Measurements from ENCODE around the gene CERS6.
"Not testable (repeated sequence)": the region's sequence is repeated elsewhere in the genome, so short reads cannot be mapped to it uniquely, and the experiment has no call there.

Gene CERS6

DNA sequence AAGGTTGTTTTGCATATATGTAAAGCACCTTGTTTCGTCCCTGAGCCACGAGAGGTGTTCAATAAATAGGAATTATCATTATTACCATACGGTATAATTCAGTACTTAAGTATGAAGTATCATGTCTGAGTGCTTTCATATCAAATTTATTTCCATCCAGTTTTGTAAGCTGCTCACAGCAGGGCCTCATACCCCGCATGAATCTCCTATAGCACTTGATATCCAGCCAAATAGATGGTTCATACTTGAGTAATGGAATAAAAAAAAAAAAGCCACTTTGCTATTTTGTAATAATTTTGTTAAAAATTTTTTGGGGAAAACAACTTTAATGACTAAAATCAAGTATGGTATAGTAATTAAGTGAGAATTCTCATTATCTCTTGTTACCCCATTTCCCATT, 185.6 kb downstream of the CERS6 start:
- DNase-seq (ENCODE audit: low read depth in 2 of 2) = no peak

DNA sequence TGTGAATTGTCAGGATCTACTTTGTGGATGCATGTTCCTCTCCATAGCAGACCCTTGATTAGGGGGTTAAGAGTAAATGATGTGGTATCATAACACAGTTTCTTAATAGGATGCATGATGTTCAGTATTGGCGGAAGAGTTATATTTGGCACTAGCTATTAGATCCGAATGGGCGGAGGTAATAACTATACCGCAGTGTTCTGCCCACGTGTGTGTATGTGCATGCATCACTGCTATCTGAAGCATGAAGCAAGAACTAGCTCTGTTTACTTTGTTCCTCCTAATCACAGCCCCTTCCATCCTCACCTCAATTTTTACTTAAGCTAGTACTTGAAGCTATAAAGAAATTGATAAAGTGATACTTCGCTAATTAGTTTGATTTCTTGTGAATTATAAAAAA, 186.8 kb downstream of the CERS6 start:
- DNase-seq (ENCODE audit: low read depth in 2 of 2) = no peak

GRCh38 chr2:168643979-168644378, 187.9 kb downstream of the CERS6 start:
- DNase-seq (ENCODE audit: low read depth in 2 of 2) = no peak

- no peak for DNase-seq (ENCODE audit: low read depth in 2 of 2)
Measured at GRCh38 chr2:168645696-168646338, 189.7 kb downstream of the CERS6 start.

GRCh38 chr2:168649105-168649504, 193.0 kb downstream of the CERS6 start:
- no peak for DNase-seq (ENCODE audit: low read depth in 2 of 2)

- DNase-seq (ENCODE audit: low read depth in 2 of 2) = no peak
Measured at GRCh38 chr2:168649562-168649961, 193.5 kb downstream of the CERS6 start.

DNA sequence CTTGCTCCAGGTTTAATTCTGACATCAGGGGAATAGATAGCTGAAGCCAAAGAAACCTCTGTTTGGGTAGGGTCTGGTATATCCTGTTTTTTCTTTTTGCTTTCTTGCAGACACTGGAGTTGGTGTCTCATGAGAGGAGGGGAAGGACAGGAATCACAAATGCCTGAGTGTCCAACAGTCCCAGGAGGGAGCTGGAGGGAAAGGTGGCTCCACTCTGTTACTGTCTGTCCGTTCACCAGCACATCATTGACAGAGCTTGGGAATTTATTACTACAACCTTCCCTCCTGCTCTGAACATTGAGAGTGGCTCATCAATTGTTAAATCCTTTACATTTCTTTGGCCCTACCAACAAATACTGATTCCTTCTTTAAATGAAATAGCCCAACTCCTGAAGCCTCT, 194.1 kb downstream of the CERS6 start:
- DNase-seq (ENCODE audit: low read depth in 2 of 2) = no peak

- no peak for DNase-seq (ENCODE audit: low read depth in 2 of 2)
Measured at GRCh38 chr2:168650781-168651180, 194.7 kb downstream of the CERS6 start.

DNA sequence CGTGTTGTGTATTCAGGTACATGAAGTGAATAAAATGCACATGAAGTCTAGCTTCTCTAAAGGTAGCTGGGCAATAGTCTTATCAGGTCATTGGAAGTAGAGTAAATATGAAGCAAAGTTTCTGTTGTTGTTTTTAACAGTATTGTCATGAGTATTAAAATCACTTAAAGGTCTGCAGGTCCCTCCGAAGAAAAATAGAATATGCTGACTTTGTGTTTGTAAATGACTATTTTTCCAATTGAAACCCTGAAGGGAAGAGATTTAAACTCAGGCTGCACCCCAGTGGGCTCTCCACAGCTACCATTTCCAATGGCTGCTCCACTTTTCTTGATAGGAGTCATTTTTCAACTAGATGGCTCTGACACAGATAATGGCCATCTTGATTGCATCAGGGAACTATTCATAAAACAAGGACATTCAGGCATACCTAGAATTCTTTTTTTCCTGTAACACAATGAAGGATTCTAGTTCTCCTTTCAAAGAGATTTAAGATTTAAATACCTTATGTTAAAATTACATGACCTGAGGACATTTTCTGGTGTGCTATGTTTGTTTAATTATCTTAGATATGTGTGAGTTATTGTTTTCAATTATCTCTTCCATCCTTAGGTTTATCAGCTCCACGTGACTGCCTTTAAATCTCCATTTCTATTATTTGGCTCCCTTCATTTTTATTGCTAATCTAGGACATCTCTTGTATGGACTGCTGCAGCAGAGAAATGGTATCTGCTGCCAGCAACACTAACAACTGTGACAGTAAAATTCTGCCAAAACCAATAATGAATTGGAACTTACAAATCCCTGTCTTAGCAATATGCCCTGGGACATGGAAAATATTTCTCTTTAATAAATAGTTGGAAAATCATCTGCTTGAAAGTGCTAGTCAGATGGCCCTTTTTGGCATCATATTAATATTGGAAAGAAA, 197.2 kb downstream of the CERS6 start:
- DNase-seq (ENCODE audit: low read depth in 2 of 2) = no peak

- DNase-seq (ENCODE audit: low read depth in 2 of 2) = no peak
Measured at GRCh38 chr2:168654705-168655104, 198.6 kb downstream of the CERS6 start.

GRCh38 chr2:168655207-168655606, 199.1 kb downstream of the CERS6 start:
- no peak for DNase-seq (ENCODE audit: low read depth in 2 of 2)

DNA sequence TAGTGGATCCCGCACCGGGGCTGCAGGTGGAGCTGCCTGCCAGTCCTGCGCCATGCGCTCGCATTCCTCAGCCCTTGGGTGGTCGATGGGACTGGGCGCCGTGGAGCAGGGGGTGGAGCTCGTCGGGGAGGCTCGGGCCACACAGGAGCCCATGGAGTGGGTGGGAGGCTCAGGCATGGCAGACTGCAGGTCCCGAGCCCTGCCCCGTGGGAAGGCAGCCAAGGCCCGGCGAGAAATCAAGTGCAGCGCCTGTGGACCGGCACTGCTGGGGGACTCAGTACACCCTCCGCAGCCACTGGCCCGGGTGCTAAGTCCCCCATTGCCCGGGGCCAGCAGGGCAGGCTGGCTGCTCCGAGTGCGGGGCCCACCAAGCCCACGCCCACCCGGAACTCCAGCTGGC, 201.3 kb downstream of the CERS6 start:
- not testable (repeated sequence) for DNase-seq (ENCODE audit: low read depth in 2 of 2)

DNA sequence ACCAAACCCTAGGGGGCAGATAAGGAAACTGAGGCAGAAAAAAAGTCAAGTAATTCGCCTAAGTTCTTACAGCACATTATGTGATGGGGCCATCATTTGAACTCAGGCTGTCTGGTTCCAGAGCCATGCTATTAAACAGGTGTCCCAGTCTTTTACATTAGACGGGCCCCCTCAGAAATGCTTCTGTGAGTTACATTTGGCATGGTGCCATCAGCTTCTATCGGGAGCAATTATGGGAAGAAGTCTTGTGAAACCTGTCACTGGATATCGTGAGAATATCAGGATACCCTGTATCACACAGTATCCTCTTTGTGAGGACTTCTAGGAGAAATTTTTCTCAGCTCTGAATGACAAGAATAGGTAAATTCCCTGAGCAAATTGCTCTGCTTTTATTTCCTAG, 202.6 kb downstream of the CERS6 start:
- no peak for DNase-seq (ENCODE audit: low read depth in 2 of 2)

- DNase-seq (ENCODE audit: low read depth in 2 of 2) = no peak
Measured at GRCh38 chr2:168660870-168661862, 205.1 kb downstream of the CERS6 start.

DNA sequence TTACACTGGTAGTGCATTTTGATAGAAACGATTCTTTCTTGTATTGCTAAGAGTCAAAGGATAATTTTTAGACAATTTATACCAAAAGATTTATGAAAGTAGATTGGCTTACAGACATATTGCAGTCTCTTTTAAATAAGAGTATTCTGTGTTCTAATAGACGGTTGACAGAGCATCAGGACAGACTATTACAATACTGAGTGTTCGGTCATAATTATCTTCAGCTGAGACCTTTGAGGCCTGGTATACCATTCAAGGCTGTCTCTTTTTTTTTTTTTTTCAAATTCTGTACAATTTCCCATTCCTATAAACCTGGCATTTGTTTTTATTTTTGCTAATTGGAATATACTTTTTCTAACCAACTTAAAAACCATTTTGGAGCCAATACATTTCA, 205.8 kb downstream of the CERS6 start:
- no peak for DNase-seq (ENCODE audit: low read depth in 2 of 2)

- no peak for DNase-seq (ENCODE audit: low read depth in 2 of 2)
Measured at GRCh38 chr2:168662651-168663208, 206.7 kb downstream of the CERS6 start.

DNA sequence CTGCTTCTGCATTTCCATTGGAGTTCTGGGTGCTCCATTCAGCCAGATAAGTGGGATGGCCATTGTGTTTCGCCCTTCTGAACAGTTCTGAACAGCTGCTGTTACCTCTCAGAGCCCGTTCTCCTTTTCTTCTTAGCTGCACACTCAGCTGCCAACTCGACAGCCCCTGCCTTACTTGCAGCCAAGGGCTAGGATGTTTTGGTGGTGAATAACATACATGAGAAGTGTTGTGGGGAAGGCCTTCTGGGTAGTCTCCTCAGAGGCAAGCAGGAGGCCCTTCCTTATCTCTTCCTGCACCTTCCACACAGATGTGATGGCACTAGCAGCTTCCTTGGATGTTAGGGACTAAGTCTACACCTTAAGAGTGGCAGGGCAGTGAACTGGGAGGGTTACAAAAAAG, 207.9 kb downstream of the CERS6 start:
- DNase-seq (ENCODE audit: low read depth in 2 of 2) = no peak

DNA sequence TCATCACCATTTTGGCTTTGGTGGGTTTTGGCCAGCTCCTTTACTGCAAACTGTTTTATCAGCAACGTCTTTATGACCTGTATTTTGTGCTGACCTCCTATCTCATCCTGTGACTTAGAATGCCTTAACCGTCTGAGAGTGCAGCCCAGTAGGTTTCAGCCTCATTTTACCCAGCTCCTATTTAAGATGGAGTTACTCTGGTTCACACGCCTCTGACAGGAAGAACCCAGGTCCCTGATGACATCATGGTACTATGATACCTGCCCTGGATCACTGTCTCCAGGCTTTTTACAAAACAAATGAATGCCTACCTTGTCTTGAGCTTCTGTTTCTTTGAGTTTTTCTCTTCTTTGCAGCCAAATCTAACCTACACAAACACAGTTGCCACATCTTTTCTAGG, 208.6 kb downstream of the CERS6 start:
- DNase-seq (ENCODE audit: low read depth in 2 of 2) = not testable (repeated sequence)

DNA sequence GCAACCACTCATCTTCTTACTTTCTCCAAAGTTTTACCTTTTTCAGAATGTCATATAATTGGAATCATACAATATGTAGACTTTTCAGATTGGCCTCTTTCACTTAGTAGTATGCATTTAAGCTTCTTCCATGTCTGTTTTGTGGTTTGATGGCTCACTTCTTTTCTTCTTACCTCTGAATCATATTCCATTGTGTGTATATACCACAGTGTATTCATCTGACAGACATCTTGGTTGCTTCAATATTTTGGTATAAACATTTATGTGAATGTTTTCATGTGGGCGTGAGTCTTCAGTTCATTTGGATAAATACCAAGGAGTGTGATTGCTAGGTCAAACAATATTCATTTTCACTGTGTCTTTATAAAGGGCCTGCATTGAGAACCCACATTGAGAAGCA, 210.3 kb downstream of the CERS6 start:
- DNase-seq (ENCODE audit: low read depth in 2 of 2) = no peak

GRCh38 chr2:168667156-168667555, 211.1 kb downstream of the CERS6 start:
- DNase-seq (ENCODE audit: low read depth in 2 of 2) = no peak

DNA sequence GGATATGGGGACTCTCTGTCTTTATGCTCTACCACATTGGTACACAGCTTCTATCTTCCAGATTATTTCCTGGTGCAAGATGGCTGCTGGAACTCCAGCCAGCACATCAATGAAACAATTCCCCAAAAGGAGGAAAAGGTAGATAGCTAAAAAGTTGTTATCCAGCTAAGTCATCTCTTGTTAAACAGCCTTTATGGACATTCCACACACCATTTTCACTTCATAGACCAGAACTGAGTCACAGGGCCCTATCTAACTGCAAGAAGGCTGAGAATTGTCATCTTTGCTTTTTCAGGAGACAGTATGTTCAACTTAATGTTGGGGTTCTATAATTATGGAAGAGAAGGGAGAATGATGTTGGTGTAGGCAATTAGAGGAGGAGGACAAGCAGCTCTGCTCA, 213.1 kb downstream of the CERS6 start:
- DNase-seq (ENCODE audit: low read depth in 2 of 2) = no peak

GRCh38 chr2:168670478-168670877, 214.4 kb downstream of the CERS6 start:
- DNase-seq (ENCODE audit: low read depth in 2 of 2) = no peak

All from stimulated activated CD4-positive, alpha-beta T cell treated with anti-CD3 and anti-CD28 coated beads, Interleukin-15, amount 100 ng/mL, for 48 hours (primary cell).